Stimulated activated CD8-positive, alpha-beta memory T cell treated with anti-CD3 and anti-CD28 coated beads, Interleukin-7, amount 100 ng/mL, for 4 hours (primary cell): ENCODE data around the gene UPF2.
"Not testable (repeated sequence)": the region's sequence is repeated elsewhere in the genome, so short reads cannot be mapped to it uniquely, and the experiment has no call there.

Source experiments
- DNase-seq, 2 donors: peaks; one replicate each; pipeline ENCODE4 v3.0.0-alpha.2; 2020; ENCODE audit warnings: low read depth in 2 of 2

The UPF2 gene

DNA sequence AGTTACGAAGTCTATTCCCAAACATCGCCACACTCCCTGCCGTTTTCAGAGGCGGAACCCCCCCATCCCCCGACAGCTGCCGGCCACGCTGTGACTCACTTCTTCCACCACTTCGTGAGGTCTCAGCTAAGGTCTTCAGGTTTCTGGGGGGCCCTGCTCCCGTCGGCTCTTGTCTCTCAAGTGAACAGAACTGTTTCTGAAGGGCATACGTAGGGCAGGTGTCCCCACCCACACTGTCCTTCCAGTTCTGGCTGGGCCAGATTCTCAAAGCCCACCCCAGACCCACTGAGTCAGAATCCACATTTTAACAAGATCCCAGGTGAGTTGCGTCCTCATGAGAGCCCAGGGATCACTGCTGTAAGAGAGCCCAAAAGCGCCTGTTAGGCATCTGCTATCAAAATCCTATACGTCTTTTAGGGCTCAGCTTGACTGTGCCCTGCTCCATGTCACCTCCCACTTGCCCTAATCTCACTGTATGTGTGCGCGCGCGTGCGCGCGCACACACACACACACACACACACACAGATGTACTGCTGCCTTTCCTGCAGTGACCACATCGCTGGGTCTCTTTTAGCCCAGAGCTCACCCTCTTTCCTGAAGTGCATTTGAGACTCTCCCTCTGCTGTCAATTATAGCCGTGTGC lies 140.7 kb downstream of the UPF2 start:
- no peak for DNase-seq

DNA sequence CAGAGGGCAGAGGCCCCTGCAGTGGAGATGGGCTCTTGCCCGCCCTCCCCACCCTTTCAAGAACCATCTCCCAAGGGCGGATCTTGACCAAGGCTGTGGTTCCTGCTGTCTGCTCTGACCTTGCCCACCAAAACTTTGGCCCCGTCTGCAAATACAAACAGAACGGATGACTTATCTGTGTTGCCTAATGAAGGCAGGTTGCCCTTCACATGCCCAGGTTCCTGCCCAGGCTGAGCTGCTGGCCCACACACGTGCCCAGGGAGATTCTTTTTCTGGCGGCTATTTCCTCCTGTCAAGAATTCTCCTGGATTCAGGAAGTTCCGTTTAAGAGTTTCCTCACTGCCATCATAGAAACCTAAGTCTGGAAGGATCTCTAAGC lies 141.2 kb downstream of the UPF2 start:
- DNase-seq: no peak

DNA sequence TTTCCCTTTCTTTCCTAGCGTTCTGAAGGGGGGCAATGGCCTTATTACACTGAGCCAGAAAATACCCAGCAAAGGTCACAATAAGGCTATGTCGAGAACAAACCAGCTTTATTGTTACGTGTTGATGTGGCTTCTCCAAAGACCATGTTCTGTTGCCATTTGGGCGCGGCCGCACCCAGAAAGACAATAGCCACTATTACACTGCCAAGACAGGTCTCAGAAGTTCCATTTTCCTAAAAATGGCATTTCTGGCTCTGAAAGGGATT lies 141.6 kb downstream of the UPF2 start:
- no peak for DNase-seq

DNA sequence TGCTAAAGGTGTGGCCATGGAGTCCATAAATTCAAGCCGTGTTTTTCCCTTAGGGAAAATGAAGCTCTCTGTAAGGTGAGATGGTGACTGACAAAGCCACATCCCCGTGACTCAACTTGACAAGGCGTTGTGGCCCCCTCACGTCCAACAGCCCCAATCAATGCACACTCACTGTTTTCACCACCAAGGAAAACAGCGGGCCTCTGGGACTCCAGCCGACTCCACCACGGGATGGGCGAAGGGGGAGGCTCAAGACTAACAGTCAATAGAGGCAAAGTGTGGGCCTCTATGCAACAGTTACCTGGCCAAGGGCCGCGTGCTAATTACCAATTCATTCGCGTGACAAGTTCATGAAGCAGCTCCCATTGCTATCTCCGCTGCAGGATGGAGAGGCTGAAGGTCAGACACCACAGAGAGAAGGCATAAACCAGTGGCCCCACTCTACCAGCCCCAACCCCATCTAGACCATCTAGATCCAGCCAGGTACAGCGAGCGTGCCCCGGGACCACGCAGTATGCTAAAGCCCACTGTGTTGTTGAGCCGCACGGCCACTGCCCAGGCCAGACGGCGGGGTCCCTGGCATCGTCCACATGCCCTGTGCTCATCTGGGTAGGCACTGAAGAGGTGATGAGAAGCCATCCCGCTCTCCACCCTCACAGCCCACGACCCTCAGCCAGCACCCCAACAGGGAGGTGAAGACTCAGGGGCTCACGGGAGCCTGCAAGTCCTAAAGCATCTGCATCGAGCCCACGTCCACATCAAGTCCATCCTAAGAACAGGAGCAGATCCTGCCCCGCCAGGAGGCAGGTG lies 143.3 kb downstream of the UPF2 start:
- DNase-seq: no peak

DNA sequence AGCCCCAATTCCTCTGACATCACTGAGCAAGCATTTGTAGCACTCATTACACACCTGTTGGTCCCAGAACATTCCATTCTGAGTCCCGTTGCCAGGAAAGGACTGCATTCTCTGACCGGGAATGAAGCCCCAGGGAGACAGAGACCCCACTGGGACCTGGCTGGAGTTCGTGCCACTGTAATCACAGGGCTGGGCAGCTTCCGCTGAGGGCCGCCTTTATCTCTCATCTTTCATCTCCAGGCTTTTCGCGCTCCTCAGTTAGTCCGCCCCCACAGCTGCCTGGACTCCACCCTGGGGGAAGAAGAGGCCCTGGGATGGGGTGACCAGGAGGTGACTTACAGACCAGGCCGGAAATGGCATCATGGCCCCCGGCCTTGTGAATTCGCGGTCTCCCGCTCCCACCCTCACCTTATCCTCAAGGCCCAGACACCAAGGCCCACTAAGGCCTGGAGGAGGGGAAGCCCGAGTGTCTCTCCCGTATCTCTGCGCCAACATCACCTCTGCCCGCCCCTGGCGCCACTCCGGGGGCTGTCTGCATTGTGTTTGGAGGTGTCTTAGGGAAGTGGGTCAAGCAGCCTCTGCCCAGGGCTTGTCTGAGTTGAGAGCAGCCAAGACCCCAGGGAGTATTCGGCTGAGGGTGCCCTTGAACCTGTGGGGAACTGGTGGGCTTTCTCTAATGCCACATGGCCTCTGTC lies 144.1 kb downstream of the UPF2 start:
- no peak for DNase-seq

DNA sequence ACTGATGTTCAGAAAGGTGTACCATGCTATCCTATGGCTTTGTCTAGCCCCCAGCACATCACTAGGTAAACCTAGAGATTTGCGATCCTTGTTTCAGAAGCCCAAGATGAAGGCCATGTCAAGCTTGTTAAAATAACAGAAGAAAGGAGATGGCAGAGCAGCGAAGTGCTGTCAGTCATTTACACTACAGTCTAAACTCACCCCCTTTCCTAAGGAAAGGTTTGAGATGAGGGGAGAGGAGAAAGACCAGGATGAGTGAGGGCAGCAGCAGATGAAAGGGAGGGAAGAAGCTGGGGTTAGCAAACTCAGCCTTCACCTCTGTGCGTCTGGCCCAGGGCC lies 144.6 kb downstream of the UPF2 start:
- no peak for DNase-seq

DNA sequence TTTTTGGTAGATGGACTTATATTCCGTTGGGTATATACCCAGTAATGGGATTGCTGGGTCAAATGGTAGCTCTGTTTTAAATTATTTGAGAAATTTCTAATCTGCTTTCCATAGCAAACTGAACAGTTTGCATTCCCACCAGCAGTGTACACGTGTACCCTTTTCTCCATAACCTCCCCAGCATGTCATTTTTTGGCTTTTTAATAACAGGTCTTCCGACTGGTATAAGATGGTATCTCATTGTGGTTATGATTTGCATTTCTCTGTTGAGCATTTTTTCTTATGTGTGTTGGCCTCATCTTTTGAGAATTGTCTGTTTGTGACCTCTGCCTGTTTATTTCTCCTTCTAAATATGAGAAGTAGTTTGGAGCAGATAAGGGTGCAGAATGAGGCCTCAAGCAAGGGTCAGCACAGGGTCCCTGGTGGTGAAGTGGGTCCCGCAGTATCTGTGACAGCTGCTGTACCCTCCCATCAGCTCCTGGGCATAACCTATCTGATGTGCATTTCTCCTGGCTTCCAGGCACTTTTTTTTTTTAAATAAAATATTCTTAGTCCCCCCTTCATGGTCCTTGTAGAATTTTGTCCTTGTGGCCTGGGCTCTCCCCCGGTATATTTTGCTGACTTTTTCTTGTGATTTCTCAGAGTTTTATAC lies 145.9 kb downstream of the UPF2 start:
- DNase-seq: no peak

DNA sequence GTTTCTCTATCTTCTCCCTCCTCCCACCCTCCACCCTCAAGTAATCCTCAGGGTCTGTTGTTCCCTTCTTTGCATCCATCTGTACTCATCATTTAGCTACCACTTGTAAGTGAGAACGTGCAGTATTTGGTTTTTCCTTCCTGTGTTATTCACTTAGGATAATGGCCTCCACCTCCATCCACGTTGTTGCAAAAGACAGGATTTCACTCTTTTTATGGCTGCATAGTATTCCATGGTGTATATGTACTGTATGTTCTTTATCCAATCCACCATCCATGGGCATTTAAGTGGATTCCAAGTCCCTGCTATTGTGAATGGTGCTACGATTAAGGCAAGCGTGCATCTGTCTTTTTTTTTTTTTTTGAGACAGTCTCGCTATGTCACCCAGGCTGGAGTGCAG lies 147.0 kb downstream of the UPF2 start:
- DNase-seq: no peak

DNA sequence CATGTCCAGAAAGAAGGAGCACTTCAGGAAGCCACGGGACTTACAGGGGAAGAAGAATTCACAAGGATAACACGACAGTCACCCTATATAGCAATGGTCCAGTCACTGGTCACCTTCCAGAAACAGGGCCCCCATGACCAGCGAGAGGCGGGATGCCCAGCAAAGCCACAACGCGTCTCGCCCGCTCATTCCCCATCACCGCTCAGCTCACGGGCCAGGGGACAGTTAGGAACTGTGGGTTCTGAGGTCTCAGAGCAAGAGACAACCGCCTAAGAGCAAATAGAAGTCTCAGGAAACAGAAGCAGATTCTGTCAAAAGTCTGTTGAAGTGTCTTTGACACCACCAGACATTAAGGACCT lies 147.5 kb downstream of the UPF2 start:
- no peak for DNase-seq

DNA sequence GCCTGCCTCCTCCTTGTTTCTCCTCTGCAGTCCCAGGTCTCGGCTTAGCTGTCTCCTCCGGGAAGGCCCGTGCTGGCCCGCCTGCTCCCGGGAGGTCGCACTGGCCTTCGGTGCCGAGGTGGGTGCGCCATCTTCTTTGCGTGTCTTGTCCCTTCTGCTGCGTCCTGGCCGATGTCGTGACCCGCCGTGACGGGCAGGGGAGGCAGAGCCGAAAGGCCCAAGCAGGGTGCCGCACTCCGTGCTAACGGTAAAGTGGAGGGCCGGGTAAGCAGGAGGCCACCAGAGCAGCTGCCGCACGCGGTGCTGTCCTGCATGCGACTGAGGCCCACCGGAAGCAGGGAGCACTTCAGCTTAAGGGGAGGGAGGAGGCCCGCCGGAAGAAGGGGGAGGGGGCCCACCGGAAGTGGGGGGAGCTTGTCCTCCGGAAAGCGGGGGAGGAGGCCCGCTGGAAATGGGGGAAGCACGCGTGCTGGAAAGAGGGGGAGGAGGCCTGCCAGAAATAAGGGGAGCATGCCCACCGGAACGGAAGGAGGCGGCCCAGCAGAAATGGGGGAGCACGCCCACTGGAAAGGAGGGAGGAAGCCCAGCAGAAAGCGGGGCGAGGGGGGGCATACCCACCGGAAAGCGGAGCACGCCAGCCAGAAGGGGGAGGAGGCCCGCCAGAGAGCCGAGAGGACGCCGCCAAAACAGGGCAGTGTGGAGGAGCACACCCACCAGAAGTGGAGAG lies 148.1 kb downstream of the UPF2 start:
- DNase-seq: no peak

DNA sequence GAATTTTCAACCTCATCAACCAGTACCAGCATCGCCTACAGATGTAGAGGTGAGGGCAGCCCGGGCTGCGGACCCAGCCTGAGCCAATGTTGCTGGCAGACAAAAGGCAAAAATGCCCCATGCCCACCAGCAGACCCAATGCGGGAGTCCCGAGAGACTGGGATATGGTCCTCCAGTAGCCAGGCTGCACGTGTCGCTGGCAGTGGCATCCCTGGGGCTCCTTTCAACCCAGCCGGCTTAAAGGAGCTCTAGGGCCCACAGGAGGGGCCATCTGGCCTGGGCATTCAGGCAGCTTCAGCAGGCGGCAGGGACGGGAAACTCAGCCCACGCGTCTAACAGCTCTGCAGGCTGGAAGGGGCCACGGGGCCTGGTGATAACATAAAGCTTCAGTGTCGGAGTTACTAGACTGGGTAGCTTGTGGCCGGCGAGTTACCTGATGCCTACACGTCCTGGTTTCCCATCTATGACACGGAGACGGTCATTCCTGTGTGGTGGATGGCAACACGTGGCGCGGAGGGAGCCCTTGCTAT lies 148.8 kb downstream of the UPF2 start:
- DNase-seq: no peak

DNA sequence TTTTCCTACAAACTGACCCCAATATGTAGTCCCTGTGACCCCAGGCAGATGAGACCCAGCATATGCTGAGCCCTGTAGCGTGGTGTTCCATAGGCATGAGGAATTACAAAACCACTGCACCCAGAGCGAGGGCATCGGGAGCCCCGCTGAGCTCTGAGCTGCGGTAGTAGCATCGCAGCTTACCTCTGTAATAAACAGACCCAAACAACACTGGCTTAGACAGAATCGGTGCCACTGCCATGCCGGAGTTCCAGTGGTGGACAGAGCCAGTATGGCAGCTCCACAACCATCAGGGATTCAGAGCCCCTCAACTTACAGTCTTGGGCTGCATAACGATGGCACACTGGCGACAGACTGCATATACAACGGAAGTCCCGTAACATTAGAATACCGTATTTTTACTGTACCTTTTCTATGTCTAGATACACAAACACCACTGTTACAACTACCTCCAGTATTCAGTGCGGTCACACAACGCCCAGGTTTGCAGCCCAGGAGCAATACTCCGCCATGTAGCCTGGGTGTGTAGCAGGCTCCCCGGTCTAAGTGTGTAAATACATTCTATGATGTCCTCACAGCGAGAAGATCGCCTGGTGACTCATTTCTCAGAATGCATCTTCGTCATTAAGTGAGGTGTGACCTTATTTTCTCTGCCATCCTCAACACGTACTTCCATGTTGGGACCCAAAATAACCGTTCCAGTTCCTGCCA lies 150.7 kb downstream of the UPF2 start:
- DNase-seq: no peak

DNA sequence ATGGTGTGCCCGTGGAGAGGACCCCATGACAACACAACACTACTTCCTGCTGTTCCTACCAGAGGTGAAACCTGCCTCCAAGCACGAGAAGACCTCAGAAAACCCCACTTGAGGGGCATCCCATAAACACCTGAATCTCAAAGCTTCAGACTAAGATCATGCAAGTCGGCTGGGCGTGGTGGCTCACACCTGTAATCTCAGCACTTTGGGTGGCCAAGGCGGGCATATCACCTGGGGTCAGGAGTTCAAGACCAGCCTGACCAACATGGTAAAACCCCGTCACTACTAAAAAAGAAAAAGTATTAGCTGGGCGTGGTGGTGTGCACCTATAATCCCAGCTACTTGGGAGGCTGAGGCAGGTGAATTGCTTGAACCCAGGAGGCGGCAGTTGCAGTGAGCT lies 153.3 kb downstream of the UPF2 start:
- DNase-seq: not testable (repeated sequence)

DNA sequence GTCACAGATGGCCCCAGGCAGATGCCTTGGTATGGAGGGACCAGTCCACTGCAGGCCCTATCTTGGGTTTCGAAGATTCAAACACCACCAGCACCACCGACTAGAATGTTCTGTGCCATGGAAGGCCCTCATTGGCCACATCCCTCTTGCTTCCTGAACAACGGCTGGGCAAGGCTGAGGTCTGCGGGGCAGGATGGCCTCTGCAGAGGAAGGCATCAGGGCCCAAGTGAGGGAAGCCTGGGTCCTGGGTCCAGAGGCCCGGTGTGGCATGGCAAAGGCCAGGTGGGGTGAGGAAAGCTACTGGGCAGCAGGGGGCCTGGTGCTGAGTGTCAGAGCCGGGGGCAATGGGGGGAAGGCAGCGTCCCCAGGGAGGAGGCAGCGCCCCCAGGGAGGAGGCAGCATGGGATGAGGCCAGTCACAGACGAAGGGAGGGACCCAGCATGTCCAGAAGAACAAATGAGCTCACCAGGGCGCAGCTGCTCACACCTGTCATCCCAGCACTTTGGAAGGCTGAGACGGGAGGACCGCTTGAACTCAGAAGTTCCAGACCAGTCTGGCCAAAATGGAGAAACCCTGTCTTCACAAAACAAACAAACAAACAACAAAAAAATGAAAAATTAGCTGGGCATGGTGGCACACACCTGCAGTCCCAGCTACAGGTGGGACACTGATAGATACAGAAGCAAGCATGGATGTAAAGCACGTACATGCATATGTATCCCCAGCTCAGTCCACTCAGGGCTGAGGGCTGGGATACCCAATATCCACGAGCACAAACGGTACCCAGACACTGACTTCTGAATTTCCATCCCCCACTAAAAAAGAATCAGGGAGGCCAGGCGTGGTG lies 155.0 kb downstream of the UPF2 start:
- no peak for DNase-seq

DNA sequence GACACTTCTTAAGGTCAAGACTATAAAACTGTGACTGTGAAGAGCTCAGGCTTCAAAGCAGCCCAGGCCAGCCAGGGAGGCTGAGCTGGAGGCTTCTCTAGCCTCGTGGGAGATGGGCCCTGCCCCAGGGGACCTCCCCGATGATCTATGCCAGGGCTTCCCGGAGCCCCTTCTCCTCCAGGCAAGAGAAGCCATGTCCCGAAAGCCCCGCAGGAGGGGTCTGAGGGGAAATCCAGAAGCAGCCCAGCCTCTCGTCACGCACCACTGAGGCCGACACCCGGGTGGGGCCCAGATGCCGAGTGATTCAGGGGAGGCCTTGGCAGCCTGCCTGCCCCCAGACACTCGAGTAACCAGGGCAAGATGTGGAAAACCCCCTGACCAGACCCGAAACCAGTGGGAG lies 155.8 kb downstream of the UPF2 start:
- no peak for DNase-seq

DNA sequence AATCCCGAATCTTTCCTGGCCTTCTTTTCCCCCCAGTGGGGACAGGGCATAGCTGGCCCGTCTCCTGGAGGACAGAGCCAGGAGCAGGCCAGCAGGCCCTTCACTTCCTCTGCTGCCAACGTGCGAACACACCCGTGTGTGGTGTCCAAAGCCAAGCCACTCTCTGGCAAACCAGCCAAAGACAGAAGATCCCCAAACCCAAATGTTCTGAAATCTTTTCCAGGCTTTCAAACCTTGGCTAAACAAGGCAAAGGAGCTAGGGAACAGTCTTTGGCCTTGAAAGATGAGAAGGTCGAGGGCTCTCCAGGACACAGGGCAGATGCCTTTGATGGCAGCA lies 156.5 kb downstream of the UPF2 start:
- DNase-seq: no peak

DNA sequence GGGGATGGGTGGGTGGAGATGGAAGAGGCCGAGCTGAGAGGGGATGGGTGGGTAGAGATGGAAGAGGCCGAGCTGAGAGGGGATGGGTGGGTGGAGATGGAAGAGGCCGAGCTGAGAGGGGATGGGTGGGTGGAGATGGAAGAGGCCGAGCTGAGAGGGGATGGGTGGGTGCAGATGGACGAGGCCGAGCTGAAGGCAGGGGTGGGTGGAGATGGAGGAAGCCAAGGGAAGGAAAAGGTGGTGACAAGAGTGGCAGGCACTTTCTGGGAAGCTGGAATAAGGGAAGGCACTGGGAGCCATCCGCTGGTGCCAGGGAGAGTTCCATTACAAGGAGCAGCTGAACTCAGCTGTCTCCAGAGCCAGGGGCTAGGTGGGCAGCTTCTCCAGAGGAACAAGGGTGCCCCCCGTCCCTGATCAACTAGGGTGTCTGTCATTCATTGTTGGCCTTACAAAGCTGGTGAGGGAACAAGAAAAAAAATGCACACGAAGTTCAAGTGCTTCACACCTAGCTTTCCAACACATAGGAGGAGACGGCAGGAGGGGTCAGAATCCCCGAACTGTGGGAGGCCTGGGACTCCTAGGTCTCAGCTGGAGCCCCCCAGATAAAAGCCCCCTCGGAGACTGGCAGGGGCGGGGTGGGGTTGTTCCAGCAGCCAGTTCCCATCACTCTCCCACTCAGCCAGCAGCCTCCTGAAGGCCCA lies 157.0 kb downstream of the UPF2 start:
- no peak for DNase-seq

DNA sequence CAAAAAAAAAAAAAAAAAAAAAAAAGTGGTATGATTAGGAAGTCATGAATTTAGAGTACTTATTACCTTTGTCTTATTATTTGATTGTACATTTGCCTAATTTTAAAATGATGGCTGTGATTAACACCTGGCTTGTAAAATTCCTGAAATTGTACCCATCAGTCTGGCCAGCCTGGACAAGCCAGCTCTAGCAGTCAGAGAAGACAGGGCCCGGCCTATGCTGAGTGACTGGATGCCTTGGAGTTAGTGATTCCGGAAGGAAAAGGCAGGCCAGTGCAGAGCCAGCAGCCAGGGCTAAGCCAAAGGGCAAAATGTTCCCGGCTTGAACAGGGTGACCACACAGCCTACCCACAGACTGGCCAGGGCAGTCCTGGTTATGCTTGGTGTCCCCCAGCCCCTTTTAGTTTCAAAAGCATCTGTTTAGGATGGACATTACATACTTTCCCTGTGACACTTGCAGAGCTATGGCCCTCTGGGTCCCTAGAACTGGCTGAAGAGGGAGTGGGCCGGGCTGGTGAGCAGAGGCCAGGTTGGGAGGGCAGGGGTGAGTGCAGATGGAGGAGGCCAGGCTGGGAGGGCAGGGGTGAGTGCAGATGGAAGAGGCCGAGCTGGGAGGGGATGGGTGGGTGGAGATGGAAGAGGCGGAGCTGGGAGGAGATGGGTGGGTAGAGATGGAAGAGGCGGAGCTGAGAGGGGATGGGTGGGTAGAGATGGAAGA lies 157.7 kb downstream of the UPF2 start:
- DNase-seq: no peak

DNA sequence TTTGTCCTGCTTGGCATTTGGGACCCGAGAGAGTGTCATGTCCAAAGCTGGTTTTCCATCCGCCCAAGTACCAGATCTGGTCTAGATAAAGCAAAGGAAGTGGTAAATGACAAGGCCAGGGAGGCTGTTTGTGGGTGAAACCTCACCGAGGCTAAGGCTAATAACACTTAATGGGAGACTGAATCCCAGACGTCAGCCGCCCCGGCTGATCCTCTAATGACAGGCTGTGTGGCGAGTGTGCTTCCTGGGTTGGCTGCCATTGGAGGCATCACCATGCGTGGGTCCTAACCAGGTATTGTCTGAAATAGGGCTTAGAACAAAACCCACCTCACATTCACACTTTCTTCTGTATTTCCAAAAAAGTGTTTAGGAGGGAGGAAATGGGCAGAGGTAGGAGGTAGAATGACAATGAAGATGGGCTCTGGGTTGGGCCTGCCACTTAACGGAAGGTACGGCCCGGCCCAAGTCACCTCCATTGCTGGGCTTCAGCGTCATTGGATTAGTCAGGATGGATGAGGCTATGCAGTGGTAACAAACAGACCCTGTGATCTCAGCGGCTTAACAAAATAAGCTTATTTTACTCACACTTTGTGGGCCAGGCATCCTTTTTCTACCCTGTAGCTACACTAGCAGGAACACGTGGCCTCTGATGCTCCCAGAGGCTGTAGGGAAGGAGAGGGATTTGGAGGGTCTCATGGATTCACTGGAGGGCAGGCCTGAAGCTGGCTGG lies 159.8 kb downstream of the UPF2 start:
- DNase-seq: no peak
